ENCODE data around the gene GSPT2.

GRCh38 chrX:51766546-51766945 is 23.3 kb downstream of the GSPT2 start:
- TF ChIP-seq CTCF (IDR thresholded peaks at IDR 0.05; ENCODE audit: low read depth, low read length, missing input control), result no peak
- no peak for TF ChIP-seq JUND (IDR thresholded peaks at IDR 0.05)
- TF ChIP-seq RXRA (IDR thresholded peaks at IDR 0.05), result no peak
- TF ChIP-seq YY1 (IDR thresholded peaks at IDR 0.05), result no peak
- no peak for TF ChIP-seq REST (IDR thresholded peaks at IDR 0.05)
- no peak for TF ChIP-seq MAX (IDR thresholded peaks at IDR 0.05)
- TF ChIP-seq EGR1 (IDR thresholded peaks at IDR 0.05; ENCODE audit: low read depth in 2 of 2), result no peak
- no peak for TF ChIP-seq RAD21 (IDR thresholded peaks at IDR 0.05)
- no peak for TF ChIP-seq SP1 (IDR thresholded peaks at IDR 0.05)
- TF ChIP-seq HNF4A (conservative IDR thresholded peaks at IDR 0.05), result no peak
- TF ChIP-seq ATF3 (IDR thresholded peaks at IDR 0.05), result no peak
- no peak for TF ChIP-seq TAF1 (conservative IDR thresholded peaks at IDR 0.05)

Measured in liver (tissue), 3 donors.